Stimulated activated CD8-positive, alpha-beta memory T cell treated with anti-CD3 and anti-CD28 coated beads, Interleukin-4, amount 100 ng/mL, for 4 hours (primary cell): Measurements from ENCODE around the gene RUNX3.
"Not testable (repeated sequence)": the region's sequence is repeated elsewhere in the genome, so short reads cannot be mapped to it uniquely, and the experiment has no call there.

ENCODE experiments used
- DNase-seq, 2 donors: peaks; one replicate each; pipeline ENCODE4 v3.0.0-alpha.2; 2020; ENCODE audit warnings: low read depth in 2 of 2, low spot score in 1 of 2

RUNX3 gene

GRCh38 chr1:24914226-24915069, 15.6 kb downstream of the RUNX3 start:
- no peak for DNase-seq

DNA sequence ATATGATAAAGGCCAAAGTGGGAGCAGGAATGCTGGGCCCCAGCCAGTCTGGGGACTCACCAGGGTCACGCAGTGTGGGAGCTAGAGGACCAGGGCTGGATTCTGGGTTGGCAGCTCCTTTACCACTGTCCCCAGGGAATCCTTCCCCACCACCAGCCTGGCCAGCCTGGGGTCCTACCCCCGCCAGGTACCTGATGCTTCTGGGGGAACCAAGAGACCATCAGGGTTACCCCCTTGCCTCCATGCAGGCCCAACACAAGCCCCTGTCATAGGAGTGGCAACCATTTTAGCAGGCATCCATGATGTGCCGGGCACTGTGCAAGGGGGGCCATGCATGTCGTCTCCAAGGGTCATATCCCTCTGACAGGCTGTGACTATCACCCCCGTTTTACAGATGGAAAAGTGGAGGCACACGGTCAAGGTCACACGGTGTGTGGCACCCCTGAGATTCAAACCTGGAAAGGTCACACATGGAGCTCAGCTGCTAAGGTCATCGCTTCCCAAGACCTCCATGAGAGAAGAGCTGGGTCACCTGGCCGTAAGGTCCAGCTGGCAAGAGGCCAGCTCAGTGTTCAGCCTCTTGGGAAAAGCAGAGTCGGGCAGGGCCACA, 16.4 kb downstream of the RUNX3 start:
- no peak for DNase-seq

DNA sequence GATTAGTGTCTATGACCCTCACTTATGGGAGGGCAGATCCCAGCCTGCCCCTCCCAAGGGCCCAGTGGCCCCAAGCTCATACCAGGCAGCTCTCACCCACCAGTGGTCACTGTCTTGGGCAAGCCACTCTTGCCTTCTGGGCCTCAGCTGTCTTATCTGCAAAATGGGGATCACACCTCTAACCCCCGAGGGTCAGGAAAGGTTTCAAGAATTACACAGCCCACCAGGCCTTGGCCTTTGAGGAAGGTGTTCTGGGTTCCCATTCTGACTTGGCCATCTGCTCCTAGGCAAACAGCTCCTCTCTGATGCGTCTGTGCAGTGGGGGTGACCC, 16.8 kb downstream of the RUNX3 start:
- DNase-seq: no peak

- no peak for DNase-seq
Measured at GRCh38 chr1:24912376-24913273, 17.5 kb downstream of the RUNX3 start.

- DNase-seq: no peak
Measured at GRCh38 chr1:24911651-24912155, 18.4 kb downstream of the RUNX3 start.

DNA sequence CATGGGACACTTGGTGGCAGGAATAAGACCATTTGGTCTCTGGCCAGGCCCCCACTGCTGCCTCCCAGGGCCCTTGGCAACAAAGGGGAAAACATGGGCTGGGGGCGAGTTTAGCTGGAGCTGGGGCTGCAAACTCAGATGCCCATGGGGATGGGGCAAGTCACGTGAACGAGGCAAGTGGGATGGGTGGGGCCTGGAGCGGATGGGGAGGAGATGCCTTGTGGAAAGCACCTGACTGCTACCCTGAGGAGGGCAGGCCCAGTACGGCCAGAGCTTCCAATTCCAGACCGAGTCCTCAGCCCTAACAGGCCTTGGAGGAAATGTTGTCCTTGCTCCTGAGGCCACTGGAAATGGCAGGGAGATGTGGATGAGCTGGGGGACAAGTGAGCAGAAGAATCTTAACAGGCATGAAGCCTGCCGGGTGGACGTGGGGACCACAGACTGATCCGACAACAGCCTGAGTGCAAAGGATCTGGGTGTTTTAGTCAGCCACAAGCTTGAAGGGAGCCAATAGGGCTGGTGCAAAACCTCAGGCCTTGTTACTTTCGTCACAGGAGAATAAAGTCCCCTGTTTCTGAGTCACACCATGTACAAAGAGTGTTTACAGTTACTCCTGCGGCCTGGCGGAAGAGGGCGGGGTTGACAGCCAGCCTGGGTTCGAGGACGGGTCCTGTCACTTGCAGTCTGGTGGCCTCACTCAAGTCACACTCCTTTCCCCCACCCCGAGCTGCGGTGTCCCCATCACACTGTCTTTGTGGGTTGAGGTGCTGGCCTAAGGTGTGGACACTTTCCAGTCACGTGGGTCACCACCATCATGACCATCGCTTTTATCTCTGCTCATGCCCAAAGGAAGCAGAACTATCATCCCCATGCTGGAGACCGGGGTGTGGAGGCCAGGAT, 19.1 kb downstream of the RUNX3 start:
- DNase-seq: peak; percentile 62 to 77

GRCh38 chr1:24910210-24910609, 19.9 kb downstream of the RUNX3 start:
- DNase-seq: no peak

DNA sequence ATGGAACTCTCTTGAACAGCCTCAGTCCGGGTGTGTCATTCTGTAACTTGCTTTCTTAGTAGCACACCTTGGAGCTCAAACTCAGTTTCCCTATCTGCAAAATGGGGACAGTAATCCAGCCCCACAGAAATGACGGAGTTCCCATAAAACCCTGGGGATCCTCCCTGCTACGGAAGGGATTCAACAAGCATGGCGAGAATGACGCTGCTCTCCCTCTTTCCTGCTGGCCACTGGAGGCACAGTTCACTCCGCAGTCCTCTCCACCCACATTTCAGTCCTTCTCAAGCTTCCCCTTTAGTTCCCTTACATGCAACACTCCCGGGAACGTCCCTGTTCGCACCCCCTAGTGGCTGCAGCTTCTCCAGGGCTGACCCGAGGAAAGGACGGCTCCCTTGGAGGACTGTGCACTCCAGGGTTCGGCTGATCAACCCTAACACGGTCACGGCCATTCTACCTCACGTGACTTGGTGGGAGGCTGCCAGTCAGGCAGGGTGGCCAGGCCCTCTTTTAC, 20.6 kb downstream of the RUNX3 start:
- DNase-seq: no peak

- DNase-seq: no peak
Measured at GRCh38 chr1:24908591-24909259, 21.4 kb downstream of the RUNX3 start.

DNA sequence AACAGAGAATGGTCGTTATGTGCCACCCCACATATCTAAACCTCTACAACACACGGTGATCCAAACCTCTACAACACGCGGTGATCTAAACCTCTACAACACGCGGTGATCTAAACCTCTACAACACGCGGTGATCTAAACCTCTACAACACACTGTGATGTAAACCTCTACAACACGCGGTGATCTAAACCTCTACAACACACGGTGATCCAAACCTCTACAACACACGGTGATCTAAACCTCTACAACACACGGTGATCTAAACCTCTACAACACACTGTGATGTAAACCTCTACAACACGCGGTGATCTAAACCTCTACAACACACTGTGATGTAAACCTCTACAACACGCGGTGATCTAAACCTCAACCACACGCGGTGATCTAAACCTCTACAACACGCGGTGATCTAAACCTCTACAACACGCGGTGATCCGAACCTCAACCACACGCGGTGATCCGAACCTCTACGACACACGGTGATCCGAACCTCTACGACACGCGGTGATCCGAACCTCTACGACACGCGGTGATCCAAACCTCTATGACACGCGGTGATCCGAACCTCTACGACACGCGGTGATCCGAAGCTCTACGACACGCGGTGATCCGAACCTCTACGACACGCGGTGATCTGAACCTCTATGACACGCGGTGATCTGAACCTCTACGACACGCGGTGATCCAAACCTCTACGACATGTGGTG, 22.3 kb downstream of the RUNX3 start:
- DNase-seq: not testable (repeated sequence)

GRCh38 chr1:24906760-24907490, 23.2 kb downstream of the RUNX3 start:
- DNase-seq: no peak

GRCh38 chr1:24905979-24906720, 23.9 kb downstream of the RUNX3 start:
- no peak for DNase-seq

GRCh38 chr1:24905355-24905978, 24.6 kb downstream of the RUNX3 start:
- no peak for DNase-seq

DNA sequence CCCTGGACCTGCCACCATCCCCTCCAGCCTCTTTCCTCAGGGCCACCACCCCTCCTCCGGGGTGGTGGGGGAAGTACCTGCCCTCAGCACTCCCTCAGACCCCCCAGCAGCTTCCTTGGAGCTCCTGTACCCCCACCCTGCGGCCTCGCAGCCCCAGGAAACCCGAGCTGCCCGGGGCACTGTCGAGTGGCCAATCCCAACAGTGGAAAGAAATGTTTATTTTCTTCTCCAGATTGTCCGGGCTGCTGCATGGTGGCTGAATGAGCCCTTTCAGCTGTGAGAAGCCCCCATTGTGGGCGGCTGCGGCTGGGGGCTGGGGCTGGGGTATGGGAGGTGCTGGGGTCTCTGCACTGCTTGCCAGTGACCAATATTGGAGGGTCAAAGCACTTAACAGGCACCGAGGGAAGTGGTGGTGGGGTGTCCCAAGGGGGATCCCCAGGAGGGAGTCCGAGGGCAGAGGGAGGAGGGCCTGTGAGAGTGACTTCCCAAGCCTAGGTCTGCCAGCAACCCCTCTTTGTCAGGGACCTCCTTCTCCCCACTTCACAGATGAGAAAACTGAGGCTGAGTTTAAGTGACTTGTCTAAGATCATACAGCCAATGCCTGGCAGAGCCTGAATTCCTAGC, 25.2 kb downstream of the RUNX3 start:
- DNase-seq: no peak

DNA sequence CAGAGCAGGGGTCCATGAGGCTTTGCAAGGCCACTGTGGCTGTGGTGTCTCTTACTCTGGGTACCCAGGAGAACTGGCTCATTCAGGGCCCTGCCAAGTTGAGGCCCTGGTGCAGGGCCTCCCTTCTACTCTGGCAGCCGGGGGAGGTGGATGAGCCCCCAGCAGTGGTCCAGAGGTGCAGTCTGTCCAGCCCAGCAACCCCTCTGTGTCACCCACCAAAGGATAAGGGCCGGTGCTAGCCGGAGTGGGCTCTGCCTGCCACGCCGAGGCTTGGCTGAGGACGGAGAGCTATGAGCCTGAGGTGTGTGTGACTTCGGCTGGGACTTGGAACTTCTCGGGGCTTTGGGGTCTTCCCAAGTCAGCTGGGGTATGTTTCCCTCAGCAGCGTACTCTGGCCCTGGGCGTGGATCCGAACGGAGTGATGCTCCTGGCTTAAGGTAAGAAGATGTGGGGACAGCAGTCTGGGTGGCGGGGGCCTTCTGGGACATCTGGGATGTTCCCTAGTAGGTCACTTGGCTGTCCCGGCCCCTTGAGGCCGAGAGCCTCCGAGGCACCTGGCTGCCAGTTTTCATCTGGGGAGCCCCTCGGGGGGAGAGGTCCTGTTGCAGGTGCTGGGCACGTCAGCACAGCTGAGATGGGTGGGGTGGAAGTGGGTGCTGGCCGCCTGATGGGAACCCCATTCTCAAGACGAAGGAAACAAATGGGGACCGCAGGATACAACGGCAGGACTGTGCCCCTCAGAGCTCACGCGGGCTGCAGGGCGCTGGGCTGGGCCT, 25.9 kb downstream of the RUNX3 start:
- no peak for DNase-seq

DNA sequence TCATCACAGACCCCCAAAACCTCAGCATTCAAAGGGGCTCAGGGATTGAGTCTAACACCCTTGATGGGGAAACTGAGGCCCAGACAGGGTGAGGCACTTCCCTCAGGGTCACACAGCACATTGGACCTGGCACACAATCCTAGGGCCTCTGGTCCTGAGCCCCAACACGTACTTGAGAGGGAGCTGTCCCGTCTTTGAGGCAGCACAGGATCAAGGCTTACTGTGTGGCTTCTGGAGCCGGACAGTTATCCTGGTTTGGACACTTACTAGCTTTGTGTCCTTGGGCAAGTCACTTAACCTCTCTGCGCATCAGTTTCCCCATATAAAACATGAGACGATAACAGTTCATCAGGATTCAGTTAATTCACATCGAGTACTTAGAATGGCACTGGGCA, 26.5 kb downstream of the RUNX3 start:
- no peak for DNase-seq
